Activated CD8-positive, alpha-beta memory T cell treated with anti-CD3 and anti-CD28 coated beads, Interleukin-2, amount 50 U/mL, for 24 hours (primary cell): Measurements from ENCODE around the gene ARHGAP15.
"Not testable (repeated sequence)": the region's sequence is repeated elsewhere in the genome, so short reads cannot be mapped to it uniquely, and the experiment has no call there.

Experiments
- DNase-seq: peaks from one replicate; pipeline ENCODE4 v3.0.0-alpha.2; 2020; ENCODE audit errors: extremely low read depth

The ARHGAP15 gene

DNA sequence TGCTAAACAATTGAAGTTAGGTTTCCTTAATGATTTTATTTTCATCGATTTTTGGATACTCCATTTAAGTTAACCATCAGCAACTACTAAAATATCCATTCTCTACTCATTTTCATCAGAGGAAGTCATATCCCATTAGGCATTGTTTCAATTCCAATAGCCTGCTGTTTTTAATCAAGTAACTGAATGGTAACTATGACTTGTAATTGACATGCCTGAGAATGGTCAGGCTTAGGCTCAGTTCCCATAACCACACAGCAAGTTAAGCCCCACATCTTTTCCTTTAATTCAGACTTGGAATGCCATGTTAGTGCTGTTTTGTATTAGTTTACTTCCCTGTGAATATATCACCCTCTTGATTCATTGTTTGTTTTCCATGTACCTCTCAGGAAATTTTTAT is 398.8 kb downstream of the ARHGAP15 start:
- DNase-seq: no peak

DNA sequence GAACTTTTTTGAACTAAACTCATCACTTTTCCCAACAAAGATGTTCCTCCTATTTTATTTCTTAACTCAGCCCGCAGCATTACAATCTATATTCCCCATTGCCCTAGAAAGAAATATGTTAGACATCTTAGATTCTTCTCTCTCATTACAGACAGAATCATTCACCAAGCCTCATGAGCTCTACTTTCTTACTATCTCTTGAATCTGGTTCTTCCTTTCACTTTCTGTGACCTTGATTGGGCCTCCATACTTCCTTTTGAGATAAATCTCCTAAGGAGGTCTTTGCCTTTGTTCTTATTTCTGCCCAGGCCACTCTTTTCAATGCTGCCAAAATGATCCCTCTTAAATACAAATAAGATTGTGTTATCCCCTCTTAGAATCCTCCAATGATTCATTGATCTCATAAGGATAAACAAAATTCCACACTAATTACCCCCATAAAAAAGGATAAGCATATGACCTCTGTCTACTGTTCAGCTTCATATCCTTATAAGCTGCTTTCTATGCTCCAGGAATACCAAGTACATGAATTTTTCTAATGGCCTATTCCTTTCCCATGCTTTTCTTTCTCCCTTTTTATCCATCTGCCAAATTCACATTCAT is 400.0 kb downstream of the ARHGAP15 start:
- no peak for DNase-seq

DNA sequence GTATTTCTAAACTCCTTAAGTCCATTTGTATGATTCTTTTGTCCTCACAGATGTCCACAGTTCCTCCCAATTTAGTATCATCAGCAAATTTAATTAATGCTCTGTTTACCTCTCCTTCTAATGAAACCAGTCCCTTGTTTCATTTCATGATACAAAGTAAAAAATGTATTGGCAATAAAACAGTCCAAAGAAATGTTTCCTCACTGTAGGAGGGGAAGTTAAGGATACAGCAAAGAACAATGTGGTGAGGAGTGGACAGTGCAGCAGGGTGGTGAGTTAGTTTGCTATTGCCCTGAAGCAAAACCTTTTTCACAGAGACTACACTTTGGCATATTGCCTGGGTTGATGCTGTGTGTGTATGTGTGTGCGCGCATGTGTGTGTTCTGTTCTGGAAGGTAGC is 401.5 kb downstream of the ARHGAP15 start:
- DNase-seq: no peak

DNA sequence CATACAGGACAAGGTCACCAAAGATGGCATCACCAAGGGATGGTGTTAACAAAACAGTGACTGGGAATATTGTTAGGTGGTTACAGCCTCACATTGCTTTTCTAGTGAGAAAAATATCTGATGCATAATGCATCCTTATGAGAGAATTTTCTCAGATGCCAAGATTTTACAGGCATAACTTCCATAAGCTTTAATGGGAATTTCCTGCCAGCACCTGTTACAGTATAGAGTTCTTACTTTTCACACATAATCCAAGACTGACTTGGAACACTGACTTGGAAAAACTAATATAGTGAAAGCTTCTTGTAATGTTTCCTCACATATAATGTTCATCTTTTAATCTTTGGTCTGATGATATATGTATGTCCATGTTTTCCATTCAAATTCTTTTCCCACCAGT is 402.8 kb downstream of the ARHGAP15 start:
- no peak for DNase-seq

DNA sequence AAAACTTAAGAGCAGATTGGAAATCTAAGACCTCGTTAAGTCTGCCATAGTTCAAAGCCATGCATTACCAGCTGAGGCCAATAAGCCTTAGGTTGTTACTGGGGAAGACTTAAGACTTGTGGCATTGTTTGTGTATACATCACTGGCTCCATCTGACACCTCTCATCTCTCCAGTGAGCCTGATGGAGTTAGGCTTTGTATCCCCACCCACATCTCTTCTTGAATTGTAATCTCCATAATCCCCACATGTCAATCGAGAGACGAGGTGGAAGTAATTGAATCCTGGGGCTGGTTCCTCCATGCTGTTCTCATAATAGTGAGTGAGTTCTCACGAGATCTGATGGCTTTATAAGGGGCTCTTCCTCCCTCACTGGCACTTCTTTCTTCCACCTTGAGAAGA is 404.6 kb downstream of the ARHGAP15 start:
- no peak for DNase-seq

DNA sequence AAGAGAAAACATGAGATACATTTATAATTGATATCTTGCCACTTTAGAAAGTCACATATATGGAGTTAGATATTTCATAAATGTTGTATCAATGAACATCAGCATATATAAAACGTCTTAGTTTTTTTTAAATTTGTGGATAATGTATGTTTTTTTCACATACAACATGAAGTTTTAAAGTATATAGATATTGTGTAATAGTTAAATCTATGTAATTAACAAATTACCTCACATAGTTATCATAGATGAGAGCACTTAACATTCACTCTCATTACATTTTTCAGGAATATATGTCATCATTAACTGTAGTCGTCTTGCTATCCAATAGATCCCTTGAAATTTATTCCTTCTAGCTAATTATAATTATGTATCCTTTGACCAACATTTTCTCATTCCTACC is 406.6 kb downstream of the ARHGAP15 start:
- no peak for DNase-seq

DNA sequence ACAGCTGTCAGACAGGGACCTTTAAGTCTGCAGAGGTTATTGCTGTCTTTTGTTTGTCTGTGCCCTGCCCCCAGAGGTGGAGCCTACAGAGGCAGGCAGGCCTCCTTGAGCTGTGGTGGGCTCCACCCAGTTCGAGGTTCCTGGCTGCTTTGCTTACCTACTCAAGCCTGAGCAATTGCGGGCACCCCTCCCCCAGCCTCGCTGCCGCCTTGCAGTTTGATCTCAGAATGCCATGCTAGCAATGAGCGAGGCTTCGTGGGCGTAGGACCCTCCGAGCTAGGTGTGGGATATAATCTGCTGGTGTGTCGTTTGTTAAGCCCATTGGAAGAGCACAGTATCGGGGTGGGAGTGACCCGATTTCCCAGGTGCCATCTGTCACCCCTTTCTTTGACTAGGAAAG is 412.7 kb downstream of the ARHGAP15 start:
- not testable (repeated sequence) for DNase-seq

DNA sequence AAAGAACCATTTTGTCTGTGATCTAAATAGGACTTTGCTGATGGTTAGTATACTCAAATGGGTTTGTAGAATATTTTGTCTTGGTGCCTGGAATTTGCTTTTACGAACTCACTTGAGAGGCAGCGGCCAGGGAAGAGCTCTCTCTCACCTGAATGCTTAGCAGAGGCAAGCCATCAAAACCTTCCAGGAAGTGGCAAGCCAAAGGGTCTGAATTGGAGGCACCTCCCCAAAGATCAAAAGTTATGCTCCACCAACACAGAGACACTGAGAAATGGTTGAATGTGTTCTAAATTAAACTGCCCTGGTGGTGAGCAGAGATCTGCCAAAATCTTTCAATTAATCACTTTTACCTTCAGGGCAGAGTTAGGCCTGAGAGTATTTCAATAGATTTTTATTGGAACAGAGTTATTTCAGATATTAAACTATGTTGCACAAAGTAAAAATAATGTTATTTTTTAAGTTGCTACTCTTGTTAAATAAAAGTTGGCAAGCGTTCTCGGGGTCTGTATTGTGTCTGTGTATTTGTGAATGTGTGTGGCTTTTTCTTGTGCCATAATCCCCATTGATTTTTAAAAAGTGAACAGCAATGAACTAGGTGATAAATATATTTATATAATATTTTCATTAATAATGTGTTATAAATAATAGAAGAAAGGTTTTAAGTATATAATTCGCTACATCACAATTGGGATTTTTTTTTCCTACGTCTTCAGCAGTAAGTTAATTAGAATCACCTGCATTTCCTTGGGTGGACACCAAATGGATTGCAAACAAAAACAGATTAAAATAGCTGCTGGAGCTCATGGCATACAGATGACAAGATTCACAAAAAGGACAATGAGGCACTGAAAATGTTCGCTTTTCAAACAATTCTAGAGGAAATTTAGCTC is 416.1 kb downstream of the ARHGAP15 start:
- no peak for DNase-seq

DNA sequence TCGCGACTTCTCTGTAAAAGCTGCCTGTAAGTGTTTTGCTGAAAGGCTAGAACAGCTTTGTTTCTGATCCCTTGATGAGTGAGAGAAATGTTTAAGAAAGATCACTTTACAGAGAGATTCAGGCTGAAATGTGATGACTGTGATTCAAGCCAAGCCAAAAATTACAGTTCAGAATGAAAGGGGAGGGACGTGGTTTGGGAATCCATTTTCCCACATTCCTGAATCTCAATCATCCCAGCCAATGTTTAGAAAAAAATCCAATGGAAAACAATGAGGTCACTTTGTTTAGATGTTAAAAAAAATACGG is 416.7 kb downstream of the ARHGAP15 start:
- DNase-seq: no peak

DNA sequence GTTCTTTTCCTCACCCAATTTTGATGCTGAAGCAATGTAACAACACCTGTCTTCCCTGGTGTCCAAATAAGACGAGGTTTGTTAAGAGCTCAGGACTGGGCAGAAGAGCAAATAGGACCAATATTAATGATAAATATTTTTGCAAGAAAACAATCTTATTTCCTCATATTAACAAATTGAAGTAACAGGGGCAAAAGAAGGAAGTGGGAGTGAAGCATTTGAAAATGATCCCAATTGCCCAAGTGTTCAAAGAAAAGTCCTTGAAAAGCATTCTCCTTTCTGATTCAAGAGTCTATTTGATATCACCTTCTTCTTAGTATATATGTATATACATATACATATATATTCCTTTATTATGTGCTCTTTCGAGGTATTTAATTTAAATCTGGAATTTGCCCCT is 418.8 kb downstream of the ARHGAP15 start:
- DNase-seq: no peak

DNA sequence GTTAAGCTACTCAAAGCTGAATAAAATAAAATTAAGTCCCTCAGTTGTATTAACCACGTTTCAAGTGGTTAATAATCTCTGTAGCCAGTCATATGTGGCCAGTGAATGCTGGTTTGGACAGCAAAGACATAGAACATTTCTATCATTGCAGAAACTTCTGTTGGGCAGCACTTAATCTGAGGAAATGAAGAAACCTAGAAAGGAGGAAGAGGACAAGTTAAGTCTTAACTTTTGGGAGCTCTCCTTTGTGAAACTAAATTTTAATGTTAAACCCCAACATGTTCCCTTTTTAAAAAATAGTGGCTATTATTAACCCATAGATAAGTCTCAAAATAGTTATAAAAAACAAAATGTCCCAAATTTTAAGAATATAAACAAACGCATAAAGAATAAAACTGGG is 421.3 kb downstream of the ARHGAP15 start:
- no peak for DNase-seq

DNA sequence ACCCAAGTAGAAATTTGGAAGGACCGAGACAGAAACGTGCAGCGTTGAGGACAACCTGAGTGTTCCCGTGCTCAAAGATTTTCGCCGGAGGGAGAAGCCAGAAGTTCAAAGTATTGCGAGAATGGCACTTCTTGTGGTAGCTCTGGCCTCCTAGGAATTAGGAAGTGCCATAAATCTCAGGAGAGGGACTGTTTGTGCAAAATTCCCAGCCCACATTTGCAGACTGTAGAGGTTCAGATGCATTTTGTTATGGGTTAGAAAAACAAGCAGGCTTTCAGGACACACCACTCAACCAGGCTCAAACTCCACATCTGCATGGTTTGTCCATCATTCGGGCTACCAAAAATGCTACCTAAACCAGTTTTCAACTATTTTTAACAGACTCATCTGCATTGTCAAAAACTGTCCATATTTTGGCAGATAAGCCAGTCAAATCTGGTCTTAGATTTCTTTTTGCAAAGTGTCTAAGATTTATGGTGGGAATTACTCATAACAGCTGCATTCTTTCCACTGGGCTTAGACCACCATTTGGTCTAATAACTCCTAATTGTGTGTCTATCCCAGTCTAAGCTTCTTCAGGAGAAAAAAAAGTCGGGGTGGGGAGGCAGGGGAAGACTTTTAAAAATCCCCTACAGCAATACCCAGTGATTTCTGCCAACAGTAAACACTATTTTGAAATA is 422.9 kb downstream of the ARHGAP15 start:
- no peak for DNase-seq

DNA sequence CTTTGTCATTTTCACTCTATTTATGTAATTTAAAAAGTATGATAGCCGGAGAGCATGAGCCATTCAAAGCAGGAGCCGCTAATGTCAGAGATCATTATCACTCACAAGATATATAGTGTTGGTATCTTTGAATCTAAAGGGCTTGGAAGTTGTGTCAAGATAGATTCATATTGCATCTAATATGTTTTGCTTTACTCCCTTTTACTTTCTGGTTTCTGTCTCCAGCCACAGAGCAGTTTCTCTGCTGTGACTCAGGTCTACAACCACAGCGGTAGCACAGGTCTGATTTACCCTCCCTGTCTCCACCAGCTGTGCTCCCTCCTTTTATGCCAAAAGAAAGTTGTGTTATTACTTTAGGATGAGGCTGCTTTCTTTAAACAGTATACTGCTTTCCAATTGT is 424.0 kb downstream of the ARHGAP15 start:
- no peak for DNase-seq

DNA sequence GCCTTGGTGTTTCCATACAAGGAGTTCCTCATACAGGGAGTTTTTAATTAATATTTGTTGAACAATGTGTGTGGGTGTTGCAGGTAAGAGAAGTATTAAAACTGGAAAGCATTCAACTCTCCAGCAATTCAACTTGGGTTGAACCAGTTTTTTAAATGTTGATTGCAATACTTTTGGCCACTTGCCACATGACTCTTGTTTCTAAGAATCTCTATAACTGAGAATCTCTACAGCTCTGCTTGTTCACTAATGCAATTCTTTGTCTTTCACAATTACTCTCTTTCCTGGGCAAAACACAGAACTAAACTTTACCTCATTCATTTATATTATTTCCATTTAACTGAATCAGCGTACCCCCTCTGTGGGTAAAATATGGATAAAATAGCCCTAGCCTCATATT is 429.4 kb downstream of the ARHGAP15 start:
- DNase-seq: no peak

DNA sequence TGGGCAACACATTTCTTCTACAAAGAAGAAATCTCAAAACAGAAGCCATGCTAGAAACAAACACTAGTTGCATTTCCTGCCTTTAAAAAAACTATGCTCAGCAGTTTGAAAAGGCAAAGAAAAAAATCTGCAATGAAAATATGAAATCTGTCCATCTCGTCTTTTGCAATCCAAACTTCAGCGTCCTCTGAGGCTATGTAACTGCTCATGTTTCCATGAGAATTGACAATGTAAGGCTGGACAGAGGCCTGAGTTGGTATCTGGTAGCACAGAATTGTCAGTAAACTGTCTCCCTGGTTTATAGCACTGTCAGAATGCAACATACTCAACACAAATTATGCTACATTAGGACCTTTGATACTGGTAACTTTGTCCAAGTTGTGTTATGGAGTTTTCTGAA is 429.9 kb downstream of the ARHGAP15 start:
- no peak for DNase-seq

DNA sequence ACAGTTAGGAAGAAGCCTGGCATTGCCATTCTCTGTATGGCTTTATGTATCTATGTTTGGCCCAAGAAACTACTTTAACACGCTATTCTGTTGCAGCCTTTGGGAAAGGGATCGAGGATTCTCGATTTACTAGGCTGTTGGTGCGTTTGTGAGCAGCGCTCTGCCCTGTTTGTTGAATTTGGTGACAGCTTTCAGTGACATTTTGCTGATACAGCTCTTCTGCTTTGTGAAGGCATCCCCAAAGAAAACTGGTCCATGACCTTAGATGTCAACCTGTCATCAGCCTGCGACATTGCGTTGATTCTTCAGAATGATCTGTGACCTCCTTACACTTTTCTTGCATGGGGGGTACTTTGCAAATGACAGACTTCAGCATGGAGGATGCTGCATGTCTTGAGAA is 431.5 kb downstream of the ARHGAP15 start:
- DNase-seq: no peak

DNA sequence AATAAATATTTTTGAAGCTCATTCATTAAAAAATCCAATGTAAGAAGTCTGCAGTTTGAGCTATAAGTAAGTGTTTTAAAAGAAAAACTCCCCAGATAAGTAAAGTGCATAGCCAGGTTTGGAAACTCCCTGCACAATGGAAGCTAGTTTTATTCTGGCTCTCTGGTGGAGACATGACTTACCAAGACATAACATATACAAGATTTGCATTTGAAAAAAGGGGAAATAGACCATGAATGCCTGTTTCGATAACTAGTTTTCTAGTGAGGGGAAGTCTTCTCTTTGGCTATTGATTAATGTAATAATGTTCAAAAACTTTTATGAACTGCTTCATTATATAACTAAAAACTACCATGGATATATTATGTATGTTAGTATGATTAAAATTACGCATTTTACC is 435.2 kb downstream of the ARHGAP15 start:
- no peak for DNase-seq

DNA sequence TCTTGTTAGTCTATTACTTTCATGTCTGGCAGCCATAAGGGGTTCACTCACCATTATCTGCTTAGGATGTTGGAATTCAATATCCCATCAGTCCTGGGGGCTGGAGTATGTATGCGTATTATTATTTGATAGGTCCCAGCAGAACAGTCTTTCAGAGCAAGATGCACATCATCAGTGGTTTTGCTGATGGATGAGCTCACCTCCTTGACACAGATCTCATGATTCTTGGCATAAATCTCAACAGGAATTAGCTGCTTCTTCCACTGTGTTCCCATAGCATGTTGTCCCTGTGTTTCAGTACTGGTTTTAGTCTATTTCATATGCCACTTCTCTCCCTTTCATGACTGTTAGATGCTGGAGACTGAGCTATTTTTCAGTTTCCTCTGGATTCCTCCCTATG is 442.5 kb downstream of the ARHGAP15 start:
- no peak for DNase-seq

DNA sequence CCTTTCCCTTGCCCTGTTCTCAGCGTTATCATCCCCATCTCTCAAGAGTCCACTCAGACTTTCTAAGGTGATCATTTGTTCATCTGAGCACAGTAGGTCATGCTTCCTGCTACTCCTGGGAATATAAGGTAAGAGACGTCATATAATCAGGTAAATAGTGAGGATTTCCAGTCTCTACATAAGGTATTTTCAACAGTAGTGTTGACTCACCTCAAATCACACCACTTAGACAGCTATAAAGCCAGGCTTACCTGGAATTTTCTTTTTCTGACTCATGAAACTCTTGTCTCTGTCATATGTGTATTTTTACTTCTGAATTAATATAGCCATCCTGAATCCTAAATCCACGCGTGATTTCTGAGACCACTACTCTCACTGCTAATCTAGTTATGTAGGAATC is 443.2 kb downstream of the ARHGAP15 start:
- no peak for DNase-seq

DNA sequence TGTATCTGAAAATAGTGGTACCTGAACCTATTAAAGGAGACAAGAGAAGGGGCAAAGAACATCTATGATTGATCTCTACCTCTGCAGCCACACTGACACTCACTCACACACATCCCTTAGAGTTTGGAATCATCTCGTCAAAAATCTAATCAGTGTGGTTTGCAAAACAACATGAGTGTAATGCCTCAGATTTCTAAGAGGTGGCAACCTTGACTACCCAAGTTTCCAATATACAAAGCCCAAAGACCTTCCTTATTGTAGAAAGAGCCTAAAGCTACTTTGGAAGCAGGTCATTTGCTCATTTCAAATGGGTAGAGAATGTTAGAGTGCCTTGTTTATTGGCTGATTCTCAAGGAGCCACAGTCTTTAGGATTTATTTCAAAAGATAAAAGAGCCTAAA is 444.9 kb downstream of the ARHGAP15 start:
- DNase-seq: no peak

DNA sequence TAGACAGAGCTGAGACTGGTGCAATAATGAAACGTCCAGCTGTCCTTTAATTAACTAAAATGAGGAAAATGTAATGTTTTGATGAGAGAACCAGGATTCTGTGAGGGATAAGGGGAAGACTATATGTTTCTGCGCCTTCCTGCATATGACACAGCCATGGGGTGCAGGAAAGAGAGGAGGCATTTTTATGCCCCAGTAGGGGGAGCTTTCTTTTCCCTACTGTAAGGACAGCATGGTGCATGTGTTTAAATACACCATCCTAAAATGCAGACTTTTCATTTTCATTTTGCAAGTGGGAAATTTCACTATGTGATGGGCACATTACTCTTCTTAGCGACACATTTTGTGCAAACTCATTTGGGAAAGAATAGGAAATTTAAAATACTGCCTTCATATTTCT is 446.1 kb downstream of the ARHGAP15 start:
- DNase-seq: no peak

DNA sequence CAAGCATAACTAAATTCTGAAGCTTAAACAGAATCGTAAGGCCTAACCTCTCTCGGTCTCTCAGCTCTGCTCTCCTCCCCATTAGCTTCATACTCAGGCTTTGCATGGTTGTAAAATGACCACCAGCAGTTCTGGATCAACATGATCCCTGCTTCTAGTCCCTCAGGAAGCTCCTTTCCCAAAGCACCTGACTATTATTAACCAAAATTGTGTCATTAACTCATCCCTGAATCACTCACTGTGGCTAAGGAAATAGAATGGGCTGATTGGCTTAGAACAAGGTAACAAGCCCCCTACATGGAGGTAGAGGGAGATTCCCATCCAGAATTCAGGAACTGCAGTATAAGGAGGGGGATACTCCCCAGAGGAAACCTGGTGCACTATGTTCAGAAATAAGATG is 448.3 kb downstream of the ARHGAP15 start:
- no peak for DNase-seq

DNA sequence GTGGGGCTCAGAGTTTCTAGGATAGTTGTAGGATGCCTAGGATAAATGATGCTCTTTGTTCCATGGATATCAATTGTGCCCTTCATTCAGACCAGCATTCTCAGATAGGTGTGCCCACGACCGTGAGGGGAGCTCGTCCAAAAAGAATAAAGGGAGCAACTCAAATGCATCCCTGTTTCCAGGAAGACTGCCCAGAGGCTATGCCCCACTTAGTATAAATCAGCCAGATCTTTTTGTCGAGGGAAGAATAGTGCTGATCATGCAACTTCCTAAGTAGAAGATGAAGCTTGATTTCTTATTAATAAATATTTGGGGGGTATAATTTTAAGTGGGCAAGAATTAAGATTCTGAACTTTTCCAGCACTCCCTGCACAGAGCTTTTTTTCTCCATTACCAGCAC is 450.2 kb downstream of the ARHGAP15 start:
- DNase-seq: no peak
